Activated effector memory CD4-positive, alpha-beta T cell treated with anti-CD3 and anti-CD28 coated beads, Interleukin-2, amount 50 U/mL, for 16 hours (primary cell): ENCODE results near the gene SLX4IP.

Source experiments
- DNase-seq: peaks from one replicate; pipeline ENCODE4 v3.0.0-alpha.2; 2020

SLX4IP gene

DNA sequence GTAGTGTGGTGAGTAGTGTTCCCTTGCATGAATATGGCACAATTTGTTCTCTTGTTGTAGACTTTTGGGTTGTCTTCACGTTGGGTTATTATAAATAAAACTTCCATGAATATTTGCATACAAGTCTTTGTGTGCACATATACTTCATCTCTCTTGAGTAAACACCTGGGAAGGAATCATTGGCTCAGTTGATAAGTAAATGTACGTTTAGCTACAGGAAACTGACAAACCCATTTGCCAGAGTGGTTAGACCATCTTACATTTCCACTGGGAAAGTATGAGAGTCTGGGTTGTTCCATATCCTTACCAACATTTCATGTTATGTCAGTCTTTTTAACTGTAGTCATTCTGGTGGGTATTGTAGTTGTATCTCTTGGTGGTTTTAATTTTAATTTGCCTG is 119.2 kb downstream of the SLX4IP start:
- no peak for DNase-seq

DNA sequence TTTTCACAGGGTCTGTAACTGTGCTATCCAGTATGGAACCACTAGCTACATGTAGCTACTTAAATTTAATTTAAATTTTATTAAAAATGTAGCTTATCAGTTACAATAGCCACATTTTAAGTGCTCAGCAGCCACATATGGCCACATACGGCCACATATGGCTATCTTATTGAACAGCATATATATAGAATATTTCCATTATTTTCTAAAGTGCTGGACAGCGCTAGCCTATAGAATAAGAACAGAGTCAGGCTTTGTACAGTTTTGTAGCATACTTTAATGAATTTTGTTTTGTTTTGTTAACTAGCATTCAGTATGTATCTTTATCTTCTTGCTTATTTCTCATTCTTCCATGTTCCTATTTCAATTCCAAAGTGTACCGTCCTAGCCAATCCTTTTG is 120.3 kb downstream of the SLX4IP start:
- DNase-seq = no peak

DNA sequence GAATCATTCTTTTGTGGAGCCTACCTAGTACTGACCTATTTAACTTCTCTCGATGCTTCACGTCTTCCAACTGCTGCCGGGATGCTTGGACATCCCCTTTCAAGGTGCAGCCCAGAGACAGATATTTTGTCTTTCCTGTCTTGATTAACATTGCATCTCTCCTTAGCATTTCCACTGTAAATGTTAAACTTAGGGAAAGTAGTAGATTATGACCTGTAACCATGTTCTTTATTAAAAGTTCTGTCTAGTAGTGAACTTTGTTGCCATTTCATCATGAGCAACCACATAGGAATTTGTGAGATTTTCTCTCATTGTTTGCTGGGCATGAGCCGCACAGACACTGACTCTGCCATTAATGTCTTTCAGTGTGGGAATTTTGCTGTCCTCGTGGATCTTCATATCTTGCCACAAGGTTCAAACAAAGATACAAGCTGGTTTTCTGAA is 120.8 kb downstream of the SLX4IP start:
- DNase-seq = no peak

DNA sequence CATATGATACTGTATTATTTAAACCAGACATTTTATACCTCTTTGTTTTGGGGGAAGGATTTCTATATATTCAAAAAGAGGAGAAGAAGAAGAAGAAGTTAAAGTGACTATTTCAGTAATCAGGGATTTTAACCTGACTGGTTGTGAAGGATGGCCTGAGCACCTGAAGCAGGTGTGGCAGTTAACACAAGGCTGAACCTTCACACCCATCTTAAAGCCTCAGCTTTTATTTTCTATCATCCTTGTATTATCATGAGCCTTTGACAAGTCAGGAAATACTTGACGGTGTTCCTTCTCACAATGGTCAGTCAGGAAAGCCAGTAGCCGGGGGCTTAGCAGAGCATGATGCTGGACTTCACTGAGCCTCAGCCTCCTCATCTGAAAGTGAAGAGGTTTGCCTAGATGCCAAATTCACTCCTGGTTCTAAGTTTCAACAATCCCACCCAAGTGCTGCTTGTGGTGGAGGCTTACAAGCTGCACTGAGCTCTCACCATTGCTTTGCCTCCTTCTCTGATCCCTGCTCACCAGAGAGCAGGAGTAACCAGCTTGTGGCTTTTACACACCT is 121.5 kb downstream of the SLX4IP start:
- DNase-seq = no peak

DNA sequence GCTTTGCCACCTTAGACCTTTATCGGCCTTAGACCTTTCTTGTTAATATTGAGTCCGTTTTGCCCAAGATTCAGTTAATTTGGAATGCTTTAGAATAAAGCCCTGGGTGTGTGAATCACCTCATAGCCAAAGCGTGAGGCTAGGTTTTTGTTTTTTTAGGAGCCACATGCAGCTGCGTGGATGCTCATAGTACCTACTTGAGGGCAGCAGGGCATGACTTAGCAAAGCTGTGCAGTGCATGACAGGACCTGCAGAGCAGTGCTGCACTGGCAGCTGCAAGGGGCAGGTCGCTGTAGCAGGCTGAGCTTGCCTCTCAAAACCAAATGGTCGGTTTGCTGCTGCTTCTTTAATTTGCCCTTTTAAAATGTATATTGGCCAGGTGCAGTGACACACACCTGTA is 122.6 kb downstream of the SLX4IP start:
- DNase-seq = no peak

DNA sequence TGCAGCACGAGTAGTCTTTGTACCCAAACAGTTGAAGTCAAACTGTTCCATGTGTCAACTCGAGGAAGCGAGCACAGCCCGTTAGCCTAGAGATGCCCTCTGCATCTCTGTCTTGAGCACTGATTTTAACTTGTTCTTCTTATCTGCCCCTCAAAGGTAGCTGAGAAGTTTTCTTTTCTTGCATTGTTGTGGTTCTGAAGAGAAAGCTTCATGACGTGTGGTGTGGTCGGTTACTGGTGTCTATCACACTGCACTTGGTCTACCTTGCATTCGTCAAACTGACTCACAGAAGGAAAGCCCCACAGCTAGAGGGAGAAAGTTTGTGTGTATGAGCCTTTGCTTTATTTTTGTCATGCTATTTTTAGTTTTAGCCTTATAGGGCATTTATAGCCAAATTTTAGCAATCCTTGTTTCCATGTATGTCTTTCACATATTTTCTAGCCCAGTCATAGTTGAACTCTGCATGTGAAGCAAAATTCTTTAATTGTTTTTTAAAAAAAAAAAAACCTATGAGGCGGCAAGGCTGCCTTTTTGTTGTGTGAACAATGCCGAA is 123.6 kb downstream of the SLX4IP start:
- DNase-seq = no peak

DNA sequence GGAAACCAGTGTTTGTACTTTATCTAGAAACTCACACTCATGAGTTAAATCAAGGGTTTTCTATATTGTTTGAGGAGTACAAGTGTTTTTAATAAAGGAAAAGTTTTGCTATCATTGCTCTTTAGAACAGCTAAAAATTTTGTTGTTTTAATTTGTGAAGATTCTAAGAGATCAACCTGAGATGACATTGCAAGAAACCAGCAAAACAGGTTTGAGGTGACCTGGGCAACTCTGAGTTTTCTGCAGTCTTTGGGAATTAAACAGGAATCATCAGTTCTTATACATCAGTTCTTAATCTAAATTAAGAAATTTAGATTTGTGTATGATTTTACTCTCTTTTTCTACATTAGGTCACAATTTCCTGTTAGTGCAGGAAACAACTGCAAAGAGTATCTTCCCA is 124.2 kb downstream of the SLX4IP start:
- DNase-seq = no peak

DNA sequence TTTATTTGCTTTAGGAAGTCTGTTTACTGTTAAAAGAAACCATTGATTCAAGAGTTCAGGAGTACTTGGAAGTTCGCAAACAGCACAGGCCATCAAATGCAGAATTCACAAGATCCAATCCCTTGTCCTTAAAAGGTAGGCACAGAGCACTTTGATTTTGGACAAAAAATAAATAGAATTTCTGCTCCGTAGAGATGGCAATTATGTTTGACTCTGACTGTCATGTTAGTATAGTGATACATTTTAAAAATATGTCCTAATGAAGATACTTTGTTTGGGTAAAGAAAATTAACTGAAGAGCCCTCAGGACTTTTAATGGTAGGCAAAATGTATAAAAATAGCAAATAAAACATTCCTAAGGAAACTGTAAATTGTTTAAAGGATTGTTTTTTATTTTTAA is 125.6 kb downstream of the SLX4IP start:
- DNase-seq = no peak

DNA sequence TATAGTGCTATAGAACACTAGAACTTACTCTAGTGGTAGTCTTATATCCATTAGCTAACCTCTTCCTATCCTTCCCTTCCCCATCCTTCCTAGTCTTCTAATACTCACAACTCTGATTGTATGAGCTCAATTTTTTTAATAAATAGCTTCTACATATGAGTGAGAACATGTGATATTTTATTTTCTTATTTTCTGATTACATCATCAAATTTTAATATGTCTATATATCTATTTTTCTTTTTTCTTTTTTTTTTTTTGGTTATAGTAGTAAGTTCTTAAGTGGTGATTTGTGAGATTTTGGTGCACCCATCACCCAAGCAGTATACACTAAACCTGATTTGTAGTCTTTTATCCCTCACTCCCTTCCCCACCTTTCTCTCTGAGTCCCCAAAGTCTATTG is 126.2 kb downstream of the SLX4IP start:
- DNase-seq = no peak

DNA sequence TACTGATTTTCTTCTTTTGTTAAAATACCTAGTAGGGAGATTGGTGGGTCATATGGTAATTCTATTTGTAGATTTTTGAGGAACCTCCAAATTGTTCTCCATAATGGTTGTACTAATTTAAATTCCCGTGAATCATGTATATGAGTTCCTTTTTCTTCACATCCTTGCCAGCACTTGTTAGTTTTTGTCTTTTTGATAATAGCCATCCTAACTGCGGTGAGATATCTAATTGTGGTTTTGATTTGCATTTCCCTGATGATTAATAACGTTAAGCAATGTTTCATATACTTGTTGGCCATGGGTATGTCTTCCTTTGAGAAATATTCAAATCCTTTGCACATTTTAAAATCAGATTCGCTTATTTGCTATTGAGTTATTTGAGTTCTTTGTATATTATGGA is 127.8 kb downstream of the SLX4IP start:
- DNase-seq = no peak

DNA sequence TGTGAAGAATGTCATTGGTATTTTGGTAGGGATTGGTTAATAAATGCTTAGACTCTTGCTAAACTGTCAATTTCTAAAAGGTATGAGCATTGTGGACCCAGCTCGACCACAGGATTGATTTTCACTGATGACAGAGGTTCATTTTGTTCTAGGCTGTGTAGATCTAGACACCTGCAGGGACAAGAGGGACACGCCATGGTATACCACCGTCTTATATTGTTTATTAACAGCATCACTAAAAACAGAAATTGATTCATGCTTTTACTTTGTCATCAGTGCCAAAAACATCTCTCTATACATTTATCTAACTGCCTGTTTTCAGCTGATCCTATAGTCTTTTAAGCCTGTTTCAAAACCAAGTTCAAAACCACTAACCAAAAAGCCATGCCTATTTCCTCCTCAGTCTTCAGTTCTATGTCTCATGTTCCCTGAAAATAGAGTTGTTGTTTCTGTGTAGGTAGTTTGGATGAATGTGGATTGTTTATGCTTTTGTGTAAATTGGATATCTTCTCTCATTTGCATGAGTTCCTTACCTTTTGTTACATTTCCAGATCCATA is 128.9 kb downstream of the SLX4IP start:
- DNase-seq = no peak

DNA sequence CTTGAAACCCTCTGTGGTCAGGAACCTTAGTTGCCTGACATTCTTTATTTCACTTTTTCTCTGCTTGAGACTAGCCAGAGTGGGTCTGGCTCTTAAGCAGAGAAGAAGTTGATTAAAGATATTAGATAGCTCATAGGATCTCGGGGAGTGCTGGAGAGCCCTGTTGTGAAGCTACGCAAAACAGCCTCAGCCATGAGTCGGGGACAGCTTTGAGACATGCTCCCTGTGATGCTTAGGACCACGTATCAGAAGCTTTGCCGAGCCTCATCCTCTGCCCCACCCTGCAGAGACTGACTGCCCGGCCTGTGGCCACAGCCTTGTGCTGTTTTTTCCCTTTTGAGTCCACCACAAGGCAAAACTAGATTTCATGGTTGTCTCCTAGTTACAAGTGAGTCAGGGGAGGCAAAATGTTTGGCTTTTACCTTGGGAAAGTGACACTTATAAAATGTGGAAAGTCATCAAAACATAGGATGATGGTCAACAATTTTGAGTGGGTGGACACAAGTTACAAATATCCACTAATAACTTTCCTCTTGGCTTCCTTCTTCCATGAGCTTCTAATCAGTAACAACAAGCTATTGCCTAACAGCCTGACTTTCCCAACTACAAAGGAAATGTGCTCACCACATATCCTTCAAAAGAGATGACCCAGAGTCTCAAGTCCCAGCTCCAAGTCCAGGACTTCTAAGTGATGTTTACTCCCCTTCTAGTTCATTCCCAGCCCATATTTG is 130.3 kb downstream of the SLX4IP start:
- no peak for DNase-seq

DNA sequence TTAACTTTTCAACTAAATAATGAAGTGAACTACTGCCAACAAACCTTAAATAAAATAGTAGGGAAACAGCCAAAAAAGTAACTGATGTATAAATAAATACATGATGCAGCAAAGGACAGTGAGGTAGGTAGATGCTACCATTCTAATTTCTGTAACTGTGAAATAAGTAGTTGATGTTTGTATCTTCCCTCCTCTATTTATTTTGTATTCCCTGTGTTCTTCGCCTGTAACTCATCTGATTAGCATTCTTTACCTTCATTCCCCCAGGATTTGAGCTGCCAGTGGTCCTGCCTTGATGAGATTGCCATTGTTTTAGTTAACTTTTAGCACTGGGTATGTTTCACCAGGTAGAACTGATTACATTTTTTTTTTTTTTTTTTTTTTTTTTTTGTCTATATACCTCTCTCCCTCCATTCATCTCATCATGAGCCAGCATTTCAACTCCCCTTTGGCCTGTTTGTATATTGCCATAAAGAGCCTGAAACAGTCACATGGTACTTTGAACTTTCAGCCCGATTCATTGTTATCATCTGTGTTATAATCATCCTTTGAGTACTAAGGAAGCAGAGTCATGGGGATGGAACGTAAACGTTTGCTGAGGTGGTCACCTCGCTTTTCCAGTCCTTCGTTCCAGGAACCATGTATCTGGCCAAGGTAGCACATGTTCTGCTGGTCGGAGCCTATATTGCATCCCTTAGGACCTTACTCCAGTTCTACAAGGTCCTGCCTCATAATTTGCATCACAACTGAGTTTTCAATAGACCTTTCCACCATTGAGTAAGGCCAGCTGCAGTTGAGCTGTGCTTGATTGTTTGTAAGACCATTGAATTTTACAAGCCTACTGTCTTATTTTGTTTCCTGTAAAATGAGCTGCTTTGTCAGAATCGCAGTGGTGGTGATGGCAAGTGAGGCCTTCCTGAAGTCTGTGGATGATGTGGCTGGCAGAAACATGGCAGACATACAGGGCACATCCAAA is 131.1 kb downstream of the SLX4IP start:
- DNase-seq = no peak

DNA sequence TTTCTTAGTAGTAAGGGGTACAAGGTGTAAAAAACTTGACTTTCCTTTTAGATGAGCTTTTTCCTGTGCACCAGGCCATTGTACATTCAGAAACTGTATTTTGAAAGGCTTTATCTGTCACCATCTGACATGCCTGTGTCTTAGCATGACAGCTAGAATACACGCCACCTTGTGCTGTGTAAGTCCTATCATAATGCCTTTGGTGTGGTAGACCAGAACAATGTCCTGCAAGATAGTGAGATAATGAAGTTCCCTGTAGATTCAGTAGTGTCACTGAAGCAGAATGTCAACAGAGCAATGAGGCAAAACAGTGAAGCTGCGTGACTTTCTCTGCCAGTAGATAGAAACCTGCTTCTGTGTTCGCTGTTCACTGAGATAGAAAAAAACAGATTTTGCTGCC is 132.9 kb downstream of the SLX4IP start:
- no peak for DNase-seq

DNA sequence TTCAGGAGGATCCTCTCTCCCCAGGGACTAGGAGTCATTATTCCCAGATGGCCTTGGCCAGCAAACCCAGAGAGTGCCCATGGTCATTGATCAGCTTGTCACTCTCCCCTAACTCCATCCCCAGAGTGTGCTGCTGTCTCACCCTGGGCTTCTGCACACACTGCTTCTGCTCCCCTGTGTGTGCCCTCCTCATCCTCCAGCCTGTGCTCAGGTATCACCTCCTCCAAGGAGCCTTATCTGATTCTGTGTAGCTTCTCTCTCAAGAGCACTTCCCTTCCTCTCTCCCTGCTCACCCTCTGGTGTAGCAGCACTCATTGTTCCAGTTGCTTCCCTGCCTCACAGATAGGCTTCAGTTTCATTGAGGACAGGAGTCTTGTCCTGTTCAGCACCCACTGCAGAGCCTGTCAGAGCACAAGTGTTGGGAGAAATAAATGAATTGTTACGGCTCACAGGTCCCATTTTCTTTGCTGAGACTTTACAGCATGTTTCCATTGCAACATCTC is 136.3 kb downstream of the SLX4IP start:
- DNase-seq = no peak

DNA sequence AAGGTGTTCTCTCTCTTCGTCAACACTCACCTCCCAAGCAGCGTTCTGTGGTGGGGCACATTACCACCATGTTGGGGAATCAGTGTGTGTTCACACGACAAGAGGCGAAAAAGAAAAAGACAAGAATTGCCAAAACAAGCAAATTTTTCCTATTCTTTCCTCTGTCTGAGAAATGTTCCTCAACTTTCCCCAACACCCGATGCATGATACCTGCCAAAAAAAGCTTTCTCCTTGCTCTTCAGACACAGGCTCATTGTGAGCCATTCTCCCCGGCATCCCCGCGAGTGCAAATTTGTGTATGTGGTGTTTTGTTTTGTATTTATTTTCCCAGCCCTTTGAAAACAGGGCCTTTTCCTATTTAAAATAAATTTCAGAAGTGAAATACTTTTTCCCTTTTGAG is 137.7 kb downstream of the SLX4IP start:
- DNase-seq = no peak

DNA sequence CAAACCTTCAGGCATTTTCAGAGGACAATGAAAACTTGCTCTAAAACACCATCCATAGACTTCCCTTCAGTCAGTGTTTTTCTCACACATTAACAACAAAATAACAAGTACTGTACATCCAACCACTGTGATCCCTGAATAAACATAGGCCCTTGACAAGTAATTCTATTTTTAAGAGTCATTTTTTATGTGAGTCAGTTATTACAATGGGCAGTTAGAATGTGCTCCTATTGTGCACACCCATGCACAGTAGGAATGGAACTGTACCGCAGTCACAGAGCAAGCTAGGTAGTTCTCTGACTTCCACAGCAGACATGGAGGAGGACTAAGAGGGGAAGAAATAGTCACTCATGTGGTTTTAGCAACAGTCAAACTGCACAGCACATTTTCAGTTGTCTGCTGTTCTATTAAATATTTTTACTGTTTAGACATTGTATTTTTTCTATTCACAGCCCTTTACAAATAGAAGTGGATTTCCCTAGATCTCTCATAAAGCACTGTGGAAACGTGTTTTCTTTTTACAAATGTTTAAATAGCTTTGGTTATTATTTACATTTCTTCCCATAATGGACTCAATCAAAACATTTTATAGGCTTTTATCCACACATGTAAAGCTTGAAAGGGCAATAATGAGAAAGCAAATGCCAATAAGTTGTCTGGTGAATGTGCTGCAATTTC is 138.3 kb downstream of the SLX4IP start:
- no peak for DNase-seq

DNA sequence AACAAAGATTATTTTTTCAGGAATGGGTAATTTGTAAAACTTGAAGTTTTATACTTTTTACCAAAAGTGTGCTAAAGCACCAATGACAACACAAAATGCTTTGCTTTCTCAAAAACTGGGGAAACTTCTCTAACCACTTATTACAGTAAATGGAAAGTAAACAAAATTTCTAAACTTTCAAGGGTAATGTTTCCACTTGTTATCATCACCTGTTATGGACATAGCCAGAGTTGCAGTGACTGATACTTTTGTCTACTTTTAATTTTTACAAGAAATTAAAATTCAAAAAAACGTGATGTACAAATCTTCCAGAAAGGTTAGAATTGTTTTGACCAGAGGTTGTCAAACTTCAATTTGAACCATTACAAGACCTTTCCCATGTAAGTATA is 138.8 kb downstream of the SLX4IP start:
- no peak for DNase-seq

DNA sequence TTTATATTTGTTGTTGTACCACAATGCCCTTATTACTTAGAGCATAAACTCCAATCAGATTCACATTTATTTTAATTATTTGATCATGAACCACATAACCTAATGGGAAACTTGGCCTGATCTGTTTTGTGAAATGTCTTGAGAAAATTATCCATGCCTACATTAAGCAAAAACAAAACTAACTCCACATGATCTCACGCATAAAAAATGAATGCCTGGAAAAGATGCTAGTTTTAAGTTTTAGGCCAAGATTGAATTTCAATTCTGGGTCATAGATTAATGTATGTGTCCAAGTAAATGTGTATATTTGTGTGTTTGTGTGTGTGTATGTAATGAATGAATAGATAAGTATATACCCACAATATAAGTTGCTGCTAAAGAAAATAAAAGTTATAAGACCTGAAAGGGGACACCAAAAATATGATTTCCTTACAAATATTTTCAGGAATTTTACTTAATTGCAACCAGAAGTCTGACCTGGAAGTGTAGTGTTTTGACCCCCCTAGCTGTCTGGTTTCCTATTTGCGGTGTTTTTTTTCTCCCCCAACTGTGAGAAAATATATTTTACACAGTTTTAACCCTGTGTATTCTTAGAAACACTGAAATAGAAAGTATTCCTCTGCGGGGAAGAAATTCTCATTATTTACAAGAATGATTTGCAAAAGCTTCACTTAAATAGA is 141.4 kb downstream of the SLX4IP start:
- no peak for DNase-seq

DNA sequence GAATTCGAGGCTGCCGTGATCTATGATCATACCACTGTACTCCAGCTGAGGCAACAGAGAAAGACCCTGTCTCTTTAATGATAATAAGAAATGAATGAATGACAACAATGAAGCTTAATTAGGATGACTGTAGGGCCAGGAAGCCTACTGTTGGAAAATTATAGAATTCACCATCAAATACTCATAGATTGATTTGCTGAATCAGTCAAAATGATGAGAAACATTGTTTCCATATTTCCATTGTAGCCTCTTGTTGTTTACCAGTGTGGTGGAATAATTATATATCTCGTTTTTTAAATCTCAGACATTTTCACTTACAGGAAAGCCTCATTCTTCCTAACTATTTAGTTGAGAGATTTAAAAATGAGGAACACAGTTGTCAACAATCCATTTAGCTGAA is 142.5 kb downstream of the SLX4IP start:
- no peak for DNase-seq

DNA sequence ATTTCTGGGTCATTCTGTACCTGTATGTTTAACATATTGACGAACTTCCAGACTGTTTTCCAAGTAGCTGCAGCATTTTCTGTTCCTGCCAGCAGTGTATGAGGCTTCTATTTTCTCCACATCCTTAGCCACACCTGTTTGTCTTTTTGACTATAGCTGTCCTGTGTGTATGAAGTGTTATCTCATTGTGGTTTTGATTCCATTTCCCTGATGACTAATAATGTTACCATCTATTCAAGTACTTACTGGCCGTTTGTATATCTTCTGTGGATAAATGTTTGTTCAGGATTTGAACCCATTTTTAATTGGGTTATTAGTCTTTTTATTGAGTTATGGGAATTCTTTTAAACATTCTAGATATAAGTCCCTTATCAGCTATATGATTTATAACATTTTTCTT is 143.5 kb downstream of the SLX4IP start:
- no peak for DNase-seq

DNA sequence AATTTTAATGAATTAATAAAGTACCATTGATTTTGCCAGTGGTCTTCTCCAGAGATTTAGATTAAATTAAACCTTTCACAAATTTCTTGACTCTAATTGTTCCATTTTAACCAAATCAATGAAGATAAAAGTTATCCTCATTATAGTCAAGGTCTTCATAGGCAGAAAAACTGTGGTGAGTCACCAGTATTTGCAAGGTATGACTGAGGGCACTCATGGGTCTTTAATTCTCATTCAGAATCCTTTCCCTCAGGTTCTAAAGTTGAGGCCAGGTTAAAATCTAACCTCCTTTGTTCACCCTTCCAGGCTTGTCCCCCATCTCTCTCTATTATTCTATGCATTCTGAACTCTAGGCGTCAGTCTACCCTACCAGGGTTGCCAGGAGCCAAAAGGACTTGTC is 144.8 kb downstream of the SLX4IP start:
- no peak for DNase-seq
